HG02588 (cell line): ENCODE measurements around the gene PXK.
A peak's percentile ranks its signal among the peaks of the same experiment; 100 is the strongest.

Experiments used
- ATAC-seq: cut with Tn5 transposase; IDR thresholded peaks from one replicate; pipeline ENCODE4 v1.9.1; 2021; ENCODE audit warnings: mild to moderate bottlenecking, moderate library complexity; ENCODE audit not compliant: unreplicated experiment

PXK gene

DNA sequence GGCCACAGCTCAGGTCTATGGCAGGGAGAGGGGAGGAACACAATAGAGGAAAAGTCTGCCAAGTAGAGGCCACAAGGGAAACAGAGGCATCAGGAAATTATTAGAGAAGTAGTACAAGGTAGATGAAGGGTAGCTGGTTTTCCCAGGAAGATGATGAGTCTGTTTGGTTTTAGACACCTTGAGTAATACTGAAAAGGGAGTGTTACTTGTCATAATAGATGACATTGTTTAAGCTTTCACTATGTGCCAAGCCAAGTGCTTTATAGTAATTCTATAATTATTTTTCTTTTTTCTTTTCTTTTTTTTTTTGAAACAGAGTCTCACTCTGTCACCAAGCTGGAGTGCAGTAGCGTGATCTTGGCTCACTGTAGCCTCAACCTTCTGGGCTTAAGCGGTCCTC, 13.7 kb downstream of the PXK start:
- ATAC-seq = no peak

GRCh38 chr3:58347984-58348383, 15.3 kb downstream of the PXK start:
- ATAC-seq = no peak

GRCh38 chr3:58349792-58350626, 17.3 kb downstream of the PXK start:
- peak; percentile 85 for ATAC-seq

- no peak for ATAC-seq
Measured at GRCh38 chr3:58350627-58351013, 17.9 kb downstream of the PXK start.

GRCh38 chr3:58351920-58352319, 19.2 kb downstream of the PXK start:
- ATAC-seq = no peak

DNA sequence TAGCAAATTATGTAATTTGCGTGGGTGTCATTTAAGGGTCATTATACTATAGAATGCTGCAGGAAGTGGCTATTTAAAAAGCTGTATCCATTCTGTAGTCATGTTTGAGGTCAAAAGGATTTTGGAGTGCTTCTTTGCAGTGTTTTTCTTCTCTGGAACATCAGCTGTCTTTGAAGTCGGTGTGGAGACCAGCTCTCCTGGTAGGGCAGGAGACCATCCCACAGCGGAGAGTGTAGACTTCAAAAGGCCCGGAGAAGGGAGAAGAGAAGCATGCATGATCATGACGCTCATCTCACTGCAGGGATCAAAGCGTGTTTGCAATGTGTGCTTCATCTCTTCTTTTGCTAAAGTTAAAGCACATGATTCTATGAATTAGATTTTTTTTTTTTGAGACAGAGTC, 19.9 kb downstream of the PXK start:
- no peak for ATAC-seq

DNA sequence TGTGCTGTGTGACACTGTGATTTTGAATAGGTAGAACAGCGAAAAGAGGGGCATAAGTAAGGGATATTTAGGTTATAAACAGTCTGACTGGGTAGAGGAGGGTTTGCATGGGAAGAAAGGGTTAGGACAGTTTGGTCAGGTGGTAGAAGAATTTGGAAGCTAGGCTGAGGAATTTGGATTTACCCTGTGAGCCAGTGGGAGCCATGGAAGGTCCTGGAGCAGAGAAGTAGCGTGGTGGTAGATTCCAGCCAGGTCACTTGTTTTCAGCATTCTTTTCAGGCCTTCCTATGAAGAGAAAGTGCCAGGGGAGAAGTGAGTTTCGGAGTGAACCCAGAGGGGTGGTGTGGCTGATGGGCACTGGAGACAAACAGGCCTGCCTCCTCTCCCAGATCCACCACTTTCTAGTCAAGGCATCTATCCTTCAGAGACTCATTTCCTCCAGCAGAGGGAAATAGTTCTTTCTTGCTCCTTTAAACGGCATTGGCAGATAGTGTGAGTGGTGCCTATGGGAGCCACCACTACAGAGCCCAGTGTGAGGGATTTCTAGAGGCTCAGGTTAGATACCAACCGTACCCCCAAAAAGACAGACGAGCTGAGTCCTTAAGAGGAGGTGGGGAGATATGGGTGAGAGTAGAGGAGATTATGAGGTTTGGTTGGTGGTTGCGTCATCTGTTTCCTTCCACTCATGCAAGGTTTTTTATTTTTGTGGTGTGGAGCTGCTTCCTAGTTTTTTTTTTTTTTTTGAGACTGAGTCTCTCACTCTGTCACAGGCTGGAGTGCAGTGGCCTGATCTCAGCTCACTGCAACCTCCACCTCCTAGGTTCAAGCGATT, 21.2 kb downstream of the PXK start:
- ATAC-seq = no peak

DNA sequence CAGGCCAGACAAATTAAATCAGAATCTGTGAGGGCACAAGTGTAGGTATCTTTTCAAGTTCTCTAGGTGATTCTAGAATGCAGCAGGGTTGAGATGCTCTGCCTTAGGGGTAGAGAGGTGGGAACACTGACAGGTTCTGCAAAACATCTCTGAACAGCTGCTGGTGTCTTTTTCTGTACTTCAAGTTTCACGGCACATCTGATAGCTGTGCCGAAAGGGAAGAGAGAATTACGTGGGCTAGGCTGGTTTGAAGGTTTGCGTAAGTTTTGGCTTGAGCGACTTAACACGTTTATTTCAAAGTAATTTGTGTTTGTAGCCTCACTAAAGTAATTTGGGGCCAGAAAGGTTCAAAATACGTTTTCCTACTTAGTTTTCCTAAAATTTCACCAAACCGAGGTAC, 22.5 kb downstream of the PXK start:
- no peak for ATAC-seq

- ATAC-seq = no peak
Measured at GRCh38 chr3:58356054-58356453, 23.4 kb downstream of the PXK start.

DNA sequence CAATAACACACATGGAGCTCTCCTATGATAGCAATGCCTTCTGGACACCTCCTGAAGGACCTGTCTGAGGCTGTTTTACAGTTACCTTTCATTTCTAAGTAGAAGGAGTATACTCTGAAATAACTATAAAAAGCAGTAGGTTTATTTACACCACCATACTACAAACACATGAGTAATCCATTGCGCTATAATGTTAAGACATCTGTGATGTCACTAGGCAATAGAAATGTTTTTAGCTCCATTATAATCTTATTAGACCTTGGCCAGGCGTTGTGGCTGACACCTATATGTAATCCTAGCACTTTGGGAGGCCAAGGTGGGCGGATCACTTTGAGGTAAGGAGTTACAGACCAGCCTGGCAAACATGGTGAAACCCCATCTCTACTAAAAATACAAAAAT, 24.7 kb downstream of the PXK start:
- no peak for ATAC-seq

- ATAC-seq = no peak
Measured at GRCh38 chr3:58358092-58358491, 25.4 kb downstream of the PXK start.

DNA sequence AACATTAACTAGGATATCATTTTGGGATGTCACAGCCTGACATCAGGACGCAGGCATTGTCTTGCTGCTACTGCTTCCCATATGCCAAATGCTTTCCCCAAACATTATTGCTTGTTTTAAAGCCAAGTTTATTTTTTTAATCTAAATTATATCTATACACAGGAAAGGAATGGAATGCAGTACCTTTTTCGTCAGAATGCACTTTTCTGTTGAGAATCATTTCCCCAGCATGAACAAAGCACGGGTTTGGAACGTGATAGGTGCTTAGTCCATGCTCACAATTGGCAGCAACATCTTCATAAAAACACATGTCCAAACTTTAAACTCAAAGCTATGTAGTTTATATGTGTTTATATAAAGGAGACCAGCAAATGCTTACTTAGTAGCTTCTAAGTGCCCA, 26.1 kb downstream of the PXK start:
- no peak for ATAC-seq

GRCh38 chr3:58359621-58360020, 26.9 kb downstream of the PXK start:
- no peak for ATAC-seq

DNA sequence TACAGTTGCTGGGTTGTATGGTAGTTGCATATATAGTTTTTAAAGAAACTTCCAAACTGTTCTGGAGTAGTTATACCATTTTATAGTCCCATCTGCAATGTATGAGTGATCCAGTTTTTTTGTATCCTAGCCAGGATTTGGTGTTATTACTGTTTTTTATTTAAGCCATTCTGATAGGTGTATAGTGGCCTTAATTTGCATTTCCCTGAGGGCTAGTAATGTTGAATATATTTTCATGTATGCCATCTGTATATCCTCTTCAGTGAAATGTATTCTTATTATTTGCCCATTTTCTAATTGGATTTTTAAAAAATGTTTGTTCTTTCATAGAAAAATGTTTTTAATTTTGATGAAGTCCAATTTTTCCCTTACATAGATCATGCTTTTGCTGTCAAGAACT, 29.2 kb downstream of the PXK start:
- ATAC-seq = no peak

DNA sequence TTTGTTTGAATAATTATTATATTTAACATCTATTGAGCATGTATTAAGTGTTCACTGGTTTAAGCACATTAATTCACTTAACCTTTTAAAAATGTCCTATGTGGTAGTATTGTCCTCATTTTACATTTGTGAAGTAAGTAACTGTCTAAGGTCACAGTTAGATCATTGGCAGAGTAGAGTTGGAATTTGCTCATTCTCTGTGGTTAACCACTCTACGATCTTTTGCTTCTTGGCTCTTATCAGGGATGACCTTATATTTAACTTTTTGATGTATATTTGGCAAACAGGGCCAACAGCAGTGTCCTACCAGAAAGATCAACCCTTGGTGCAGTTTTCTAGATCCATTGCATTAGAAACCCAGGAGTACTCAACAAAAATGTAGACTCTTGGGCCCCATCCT, 34.0 kb downstream of the PXK start:
- no peak for ATAC-seq

DNA sequence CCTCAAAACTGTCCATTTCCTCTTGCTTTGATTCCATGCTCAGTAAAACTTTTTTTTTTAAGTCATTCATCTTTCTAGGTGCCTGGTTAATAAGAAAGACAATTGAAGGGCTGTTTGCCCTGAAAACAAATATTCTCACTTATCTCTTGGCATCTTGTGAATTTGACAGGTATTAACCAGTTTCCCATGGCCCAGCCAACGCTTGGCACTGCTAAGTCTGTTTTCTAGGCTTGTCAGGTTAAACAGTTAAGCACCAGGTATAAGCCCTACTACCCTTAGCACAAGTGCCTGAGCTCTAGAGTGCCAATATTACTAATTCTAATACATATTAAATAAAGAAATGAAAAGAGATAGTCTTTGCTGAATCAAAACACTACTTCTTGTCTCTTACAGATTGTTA, 36.3 kb downstream of the PXK start:
- no peak for ATAC-seq

DNA sequence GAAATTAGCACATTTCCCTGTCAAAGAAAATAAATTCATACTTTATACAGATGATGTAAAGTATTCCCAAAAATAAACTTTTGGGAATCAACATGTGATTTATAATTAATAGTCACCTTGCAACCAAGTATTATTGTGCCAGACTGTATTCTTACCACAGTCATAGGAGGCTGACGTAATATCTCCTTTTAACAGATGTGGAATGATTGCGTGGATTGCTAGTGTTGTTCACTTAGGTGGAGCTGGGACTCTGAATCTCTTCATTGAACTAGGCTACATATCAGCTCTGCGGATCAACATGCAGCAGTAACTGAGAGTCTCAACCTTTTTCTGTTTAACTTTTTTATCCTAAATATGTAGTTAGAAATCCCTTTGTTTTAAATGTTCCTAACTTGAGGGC, 37.2 kb downstream of the PXK start:
- no peak for ATAC-seq

DNA sequence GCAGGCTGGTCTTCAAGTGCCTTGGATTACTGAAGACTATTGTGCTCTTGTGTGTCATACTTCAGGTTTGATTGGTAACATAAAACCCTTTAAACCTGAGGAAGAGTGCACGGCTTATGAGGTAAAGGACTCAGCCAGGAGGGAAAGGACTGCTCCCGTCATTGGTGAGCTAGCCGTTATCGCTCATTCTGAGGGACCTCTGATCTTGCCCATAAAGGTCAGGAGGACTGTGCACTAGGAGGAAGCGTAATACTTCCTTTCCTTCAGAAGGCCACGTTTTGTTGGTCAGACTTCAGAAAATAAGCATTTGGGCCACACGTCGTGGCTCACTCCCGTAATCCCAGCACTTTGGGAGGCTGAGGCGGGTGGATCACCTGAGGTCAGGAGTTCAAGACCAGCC, 37.7 kb downstream of the PXK start:
- no peak for ATAC-seq

- no peak for ATAC-seq
Measured at GRCh38 chr3:58371754-58372153, 39.1 kb downstream of the PXK start.

DNA sequence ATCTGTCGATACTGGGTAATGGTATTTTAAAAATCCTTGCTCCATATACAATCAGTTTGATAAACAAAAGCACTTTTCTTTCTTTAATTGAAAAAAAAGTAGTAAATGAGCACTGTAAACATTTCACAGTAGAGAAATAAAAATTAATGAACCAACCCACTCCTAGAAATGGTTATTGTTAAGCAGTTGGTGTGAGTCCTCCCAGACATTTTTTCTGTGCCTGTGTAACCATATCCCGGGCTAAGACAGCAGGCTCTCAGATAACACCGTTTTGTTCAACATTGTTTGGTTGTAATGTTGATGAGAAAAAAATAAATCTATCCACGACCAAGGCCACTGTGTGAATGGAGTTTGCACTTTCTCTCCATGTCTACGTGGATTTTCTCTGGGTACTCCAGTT, 42.6 kb downstream of the PXK start:
- ATAC-seq = no peak

DNA sequence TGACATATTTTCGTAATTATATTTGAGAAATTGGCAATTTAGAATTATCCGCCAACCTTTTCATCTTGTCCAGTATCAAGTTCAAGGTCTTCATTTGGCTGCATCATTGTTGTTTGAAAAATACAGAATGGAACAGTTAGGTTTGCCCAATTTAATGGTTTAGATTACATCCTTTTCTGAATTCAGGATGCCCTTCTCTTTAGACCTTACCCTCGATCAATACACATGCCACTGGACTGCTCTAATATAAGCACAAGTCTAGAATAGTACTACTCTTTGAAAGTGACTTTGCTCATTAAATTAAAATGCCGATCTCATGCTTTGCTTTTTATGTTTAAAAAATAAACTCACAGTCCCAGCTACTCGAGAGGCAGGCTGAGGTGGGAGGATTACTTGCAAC, 44.5 kb downstream of the PXK start:
- ATAC-seq = no peak

DNA sequence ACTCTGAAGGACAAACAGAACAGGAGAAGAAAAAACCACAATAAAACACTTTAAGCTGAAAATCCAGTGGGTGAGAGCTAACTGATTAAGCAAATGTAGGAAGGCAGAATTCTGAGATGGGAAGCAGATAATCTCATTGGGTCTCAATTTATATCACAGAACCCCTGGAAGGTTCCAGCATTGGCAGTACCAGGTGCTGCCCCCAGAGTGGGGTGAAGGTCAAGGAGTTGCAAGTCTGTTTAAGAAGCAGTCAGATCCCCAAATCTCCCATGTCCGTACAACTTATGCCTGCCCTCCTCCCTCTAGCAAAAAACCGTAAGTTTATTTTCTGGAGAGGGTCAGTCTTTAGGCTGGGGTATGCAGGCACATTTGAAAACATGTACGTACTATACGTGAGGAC, 45.1 kb downstream of the PXK start:
- ATAC-seq = no peak
